ENCODE data around the gene CHST8.

Gene CHST8

DNA sequence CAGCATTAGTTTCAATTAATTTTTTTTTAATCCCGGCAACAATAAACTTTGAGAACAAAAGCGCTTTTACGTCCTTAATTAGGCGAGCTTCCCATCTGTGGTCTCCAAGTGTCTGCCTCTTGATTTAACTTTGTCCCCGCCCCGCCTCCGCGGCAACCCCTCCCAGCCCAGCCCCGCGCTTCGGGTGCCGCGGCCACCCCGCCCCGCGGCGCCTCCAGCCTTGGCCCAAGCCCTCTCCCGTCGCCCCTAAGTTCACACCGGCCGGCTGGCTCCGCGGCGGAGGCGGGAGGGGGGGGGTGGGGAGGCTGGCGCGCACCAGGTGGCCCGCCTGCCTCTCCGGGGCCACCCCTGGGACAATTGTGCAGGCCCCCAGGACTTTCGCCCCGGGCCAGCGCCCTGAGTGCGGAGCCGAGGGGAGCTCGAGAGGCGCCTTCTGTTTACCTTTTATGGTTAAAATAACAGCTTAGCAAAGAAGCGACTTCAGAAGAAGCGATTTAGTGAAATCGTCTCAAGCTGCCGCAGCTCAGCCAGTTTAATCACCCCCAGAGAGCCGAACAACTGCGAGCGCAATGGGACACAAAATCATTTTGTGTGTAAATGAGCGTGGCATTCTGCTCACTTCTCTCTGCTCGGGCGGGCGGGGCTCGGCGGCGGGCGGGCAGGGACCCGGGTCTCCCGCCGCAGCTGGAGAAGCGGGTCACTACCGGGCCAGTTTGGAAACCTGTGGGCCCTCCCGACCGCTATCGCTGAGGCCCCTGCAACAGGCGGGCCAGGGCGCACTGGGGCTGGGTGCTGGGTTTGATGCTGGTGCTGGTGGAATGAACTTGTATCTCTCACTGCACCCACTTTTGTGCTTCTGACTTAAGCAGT lies 176.3 kb downstream of the CHST8 start:
- DNase-seq = peak in 3 of 4 experiments; percentile 17 to 48 (median 48)

DNA sequence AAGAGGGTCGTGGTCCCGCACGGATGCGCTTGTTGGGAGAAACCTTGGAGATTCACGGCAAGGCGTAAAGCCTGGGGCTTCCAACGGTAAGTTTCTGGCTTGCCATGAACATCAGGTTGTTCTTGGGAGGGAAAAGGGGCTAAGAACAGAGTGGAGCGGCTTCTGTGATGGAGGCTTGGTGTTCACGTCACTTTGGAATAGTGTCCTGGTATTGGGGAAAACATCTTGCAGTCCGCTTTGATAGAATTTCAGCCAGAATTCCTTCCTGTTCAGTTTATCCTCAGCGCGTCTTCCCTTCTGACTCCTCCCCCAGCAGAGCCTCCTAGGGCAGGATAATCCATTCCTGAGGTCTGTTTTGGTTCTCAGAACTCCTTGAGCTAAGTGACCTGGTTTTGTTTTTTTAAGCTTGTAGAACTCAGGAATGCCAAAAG lies 176.9 kb downstream of the CHST8 start:
- DNase-seq = no peak

DNA sequence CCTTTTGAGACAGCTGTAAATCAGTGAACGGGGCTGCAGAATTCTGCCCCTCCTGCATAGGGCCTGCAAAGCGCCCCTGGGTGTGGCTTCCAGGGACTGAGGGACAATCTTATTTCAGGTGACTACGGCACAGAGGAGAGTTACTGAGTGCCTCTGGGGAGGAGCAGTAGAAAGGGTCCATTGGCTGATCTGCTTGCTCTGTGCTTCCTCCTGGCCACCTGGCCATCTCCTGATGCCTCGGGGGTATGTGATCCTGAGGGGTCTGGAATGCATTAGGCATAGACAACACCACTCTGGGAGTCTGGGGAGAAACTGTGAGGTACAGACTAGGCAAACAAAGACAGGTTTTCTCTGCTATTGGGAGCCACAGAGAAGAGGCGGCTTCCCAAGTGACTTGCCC lies 177.7 kb downstream of the CHST8 start:
- DNase-seq = no peak

DNA sequence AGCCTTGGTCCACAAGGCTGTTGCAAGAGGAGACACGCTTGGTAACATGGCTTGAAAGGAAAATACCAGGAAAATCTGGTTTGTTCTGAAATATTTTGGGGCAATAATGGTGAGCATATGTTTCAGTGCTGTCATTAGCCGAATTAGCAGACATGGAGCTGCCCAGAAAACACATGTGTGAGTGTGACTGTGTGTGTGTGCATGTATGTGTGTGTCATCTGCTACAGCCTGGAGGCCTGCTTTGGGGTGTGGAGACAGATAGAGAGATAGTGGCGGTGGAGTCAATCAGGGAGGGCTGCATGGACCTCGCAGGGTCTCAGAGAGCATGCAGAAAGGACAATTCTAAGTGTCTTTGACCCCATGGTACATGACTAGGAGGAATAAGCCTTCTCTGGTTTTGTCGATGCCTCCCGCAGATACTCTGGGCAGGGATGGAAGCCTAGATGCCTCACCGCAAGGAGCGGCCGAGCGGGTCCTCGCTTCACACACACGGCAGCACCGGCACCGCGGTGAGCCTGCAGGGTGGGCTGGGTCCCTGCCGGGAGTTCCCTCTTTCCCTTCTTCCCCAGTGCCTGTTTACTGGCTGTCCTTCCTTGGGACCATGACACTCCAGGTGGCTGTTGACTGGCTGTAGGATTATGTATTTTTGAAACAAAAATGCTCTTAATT lies 178.4 kb downstream of the CHST8 start:
- no peak for DNase-seq

GRCh38 chr19:33801411-33801810 lies 179.7 kb downstream of the CHST8 start:
- no peak for DNase-seq

DNA sequence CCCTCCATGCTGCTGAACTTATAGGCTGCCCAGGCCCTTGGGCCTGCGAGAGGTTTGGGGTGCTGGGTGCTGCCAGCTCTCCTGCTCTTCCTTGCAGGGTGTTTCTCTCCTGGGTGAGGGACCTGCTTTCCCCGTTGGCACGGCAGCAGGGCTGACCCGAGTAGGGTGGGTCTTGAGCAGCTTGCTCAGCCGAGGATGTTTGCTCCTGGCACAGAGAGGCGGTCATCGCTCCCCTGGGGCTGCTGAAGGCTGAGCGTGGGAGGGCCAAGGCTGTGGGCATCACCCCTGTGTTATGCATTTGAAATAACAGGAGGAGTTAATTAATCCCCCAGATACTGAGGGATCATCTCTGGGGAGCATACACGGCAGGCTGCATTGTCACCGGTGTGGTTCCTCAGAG lies 180.2 kb downstream of the CHST8 start:
- DNase-seq = no peak

DNA sequence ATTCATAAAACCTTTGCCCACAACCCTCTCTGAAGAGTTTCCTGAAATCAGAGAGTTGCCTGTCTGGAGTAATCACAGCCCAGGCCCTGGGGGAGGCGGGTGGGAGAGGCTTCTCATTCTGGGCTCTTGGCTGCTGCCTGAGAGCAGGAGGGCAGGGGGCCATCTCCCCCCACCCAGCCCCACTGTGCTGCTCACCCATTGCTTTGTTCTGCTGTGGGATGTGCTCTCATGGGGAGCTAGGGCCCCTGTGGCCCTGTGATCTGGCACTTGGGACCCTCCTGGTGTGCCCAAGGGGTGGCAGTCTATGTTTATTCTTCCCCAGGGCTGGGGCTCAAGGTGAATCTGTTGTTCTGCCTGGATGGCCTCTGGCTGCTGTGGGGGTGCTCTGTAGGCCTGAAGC lies 181.0 kb downstream of the CHST8 start:
- DNase-seq = no peak

- DNase-seq = no peak
These were observed 181.6 kb downstream of the CHST8 start for GRCh38 chr19:33803383-33803782.

- DNase-seq = no peak
These were observed 182.5 kb downstream of the CHST8 start for GRCh38 chr19:33804021-33804799.

GRCh38 chr19:33805313-33805712 lies 183.6 kb downstream of the CHST8 start:
- no peak for DNase-seq

DNA sequence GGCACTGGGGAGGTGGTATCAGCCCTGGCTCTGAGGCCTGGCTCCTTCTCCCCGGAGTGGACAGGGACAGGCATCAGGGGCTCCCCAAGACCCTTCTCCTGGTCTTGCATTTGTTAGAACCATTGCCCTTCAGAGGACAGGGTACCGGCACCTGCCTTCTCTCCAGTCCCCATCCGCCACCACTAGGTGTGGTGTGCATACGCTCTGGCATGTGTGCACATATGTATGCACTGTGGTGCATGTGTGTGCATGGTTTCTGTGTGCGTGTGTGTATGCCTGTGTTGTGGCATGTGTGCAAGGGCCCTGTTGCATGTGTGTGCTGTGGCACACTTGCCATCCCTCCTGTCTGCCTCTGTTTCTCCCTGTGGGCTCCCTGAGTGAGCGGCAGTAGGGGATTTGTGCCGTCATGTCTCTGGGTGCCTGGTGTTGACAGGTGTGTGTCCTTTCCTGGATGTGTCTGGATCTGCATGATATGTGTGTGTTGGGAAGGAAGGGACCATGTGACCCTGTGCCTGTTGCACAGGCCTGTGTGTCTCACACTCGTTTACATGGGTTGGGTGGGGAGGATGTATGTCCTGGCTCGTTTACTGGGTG lies 184.2 kb downstream of the CHST8 start:
- DNase-seq = no peak

DNA sequence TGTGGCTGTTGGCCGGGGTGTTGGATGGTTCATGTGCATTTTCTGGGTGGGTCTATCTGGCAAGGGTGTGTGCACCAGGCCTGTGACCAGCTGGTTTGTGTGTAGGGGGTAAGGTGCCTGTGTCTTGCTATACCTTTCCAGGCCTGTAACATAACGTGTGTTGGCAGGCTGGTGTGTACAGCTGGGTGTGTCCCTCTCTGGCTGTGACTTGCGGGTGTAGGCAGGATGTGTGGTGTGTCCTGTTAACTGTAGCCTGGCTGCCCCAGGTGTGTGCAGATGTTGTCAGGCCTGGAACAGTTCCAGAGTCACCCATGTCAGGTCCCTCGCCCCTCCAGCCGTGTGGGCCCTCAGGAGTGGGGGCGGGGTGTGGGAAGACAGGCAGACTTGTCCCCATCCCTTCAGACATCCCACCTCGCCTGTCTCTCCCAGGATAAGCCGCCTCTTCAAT lies 184.7 kb downstream of the CHST8 start:
- no peak for DNase-seq

- no peak for DNase-seq
These were observed 186.6 kb downstream of the CHST8 start for GRCh38 chr19:33808399-33808798.

DNA sequence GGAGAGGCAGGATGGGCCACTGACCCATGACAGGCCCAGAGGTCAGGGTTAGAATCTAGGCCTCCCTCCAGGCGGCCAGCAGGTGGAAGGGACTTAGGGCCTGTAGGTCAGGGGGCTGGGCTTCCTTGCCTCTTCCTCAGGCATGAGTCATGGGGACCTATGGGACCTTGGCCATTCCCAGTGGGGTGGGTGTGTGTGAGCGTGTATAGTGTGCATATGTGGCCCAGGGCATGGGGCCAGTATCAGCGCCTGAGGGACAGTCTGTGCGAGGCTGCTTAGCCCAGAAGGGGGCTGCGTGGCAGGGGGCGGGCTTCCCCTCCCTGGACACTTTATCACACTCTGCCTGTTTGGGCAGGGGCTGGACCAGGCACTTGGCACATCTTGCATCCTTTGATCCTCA lies 188.2 kb downstream of the CHST8 start:
- no peak for DNase-seq

- no peak for DNase-seq
These were observed 189.1 kb downstream of the CHST8 start for GRCh38 chr19:33810821-33811220.

DNA sequence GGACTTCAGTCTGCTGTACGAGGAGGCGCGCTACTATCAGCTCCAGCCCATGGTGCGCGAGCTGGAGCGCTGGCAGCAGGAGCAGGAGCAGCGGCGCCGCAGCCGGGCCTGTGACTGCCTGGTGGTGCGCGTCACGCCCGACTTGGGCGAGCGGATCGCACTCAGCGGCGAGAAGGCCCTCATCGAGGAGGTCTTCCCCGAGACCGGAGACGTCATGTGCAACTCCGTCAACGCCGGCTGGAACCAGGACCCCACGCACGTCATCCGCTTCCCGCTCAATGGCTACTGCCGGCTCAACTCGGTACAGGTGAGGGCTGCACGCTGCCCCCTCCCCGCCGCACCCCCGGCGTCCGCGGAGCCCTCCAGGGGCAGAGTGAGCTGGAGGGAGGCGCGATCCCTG lies 189.5 kb downstream of the CHST8 start:
- no peak for DNase-seq

DNA sequence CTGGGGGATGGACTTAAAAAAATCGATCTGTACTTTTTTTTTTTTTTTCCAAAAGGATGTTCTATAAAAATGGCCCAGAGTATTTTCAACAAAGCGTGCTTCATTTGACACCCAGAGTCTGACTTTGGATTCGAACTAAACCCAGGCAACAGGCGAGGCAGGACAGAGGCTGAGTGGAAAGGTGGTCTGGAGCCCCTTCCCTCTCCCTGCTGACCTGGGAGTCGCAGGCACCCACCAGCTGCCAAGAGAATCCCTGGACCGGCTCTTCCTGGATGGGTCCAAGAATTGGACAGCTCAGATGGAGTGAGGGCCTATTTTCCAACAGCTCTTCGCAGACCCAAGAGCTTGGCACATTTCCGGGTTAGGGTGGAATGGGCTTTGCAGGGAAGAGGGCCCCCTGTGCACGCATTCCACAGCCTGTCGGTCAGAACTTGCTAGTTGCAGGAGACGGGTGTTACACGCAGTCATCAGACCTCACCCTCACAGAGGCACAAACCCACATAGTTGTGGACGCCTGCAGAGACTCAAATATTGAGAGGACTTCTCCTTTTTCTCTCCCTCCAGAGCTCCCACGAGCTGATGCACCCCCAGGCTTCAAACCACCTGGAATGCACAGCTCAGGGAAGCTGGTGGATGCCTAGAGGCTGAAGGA lies 190.1 kb downstream of the CHST8 start:
- DNase-seq = peak; percentile 32 to 66 (median 56)

DNA sequence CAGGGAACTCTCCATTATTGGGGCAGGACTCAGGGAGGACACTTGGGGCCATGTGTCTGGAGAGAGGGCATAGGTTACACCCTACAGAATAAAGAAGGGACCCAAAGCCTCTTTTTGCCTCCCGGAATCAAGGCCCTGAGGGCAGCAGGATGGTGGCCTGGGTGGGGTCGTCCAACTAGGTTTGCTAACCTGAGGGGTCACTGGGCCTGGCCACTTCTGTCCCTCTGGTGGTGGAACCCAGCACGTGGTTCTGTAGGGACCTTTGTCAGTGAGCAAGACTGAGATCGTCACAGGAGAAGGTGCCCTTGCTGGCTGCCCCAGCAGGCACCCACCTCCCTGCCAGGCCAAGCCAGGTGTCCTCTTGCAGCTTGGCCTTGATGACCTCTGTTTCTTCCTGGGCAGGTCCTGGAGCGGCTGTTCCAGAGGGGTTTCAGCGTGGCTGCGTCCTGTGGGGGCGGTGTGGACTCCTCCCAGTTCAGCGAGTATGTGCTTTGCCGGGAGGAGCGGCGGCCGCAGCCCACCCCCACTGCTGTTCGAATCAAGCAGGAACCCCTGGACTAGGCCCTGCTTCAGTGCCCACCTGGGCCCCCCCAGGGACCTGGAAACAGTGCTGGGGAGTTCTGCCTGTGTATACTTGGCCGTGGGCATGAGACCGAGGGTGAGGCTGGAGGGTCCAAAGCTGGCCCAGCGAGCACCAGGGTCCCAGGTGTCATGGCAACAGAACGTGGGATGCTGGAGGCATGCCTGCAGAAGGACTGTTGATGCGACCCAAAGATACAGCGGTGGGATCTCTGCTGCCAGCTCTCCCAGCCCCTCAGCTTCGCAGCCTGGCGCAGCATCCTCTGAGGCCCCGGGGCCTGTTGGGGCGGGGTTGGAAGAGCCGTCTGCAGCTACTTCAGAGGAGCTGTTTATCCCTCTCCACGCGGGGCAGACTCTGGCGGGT lies 190.9 kb downstream of the CHST8 start:
- DNase-seq = no peak

GRCh38 chr19:33813391-33814101 lies 191.8 kb downstream of the CHST8 start:
- DNase-seq = no peak
